ENCODE measurements around the gene SPTSSA.

DNA sequence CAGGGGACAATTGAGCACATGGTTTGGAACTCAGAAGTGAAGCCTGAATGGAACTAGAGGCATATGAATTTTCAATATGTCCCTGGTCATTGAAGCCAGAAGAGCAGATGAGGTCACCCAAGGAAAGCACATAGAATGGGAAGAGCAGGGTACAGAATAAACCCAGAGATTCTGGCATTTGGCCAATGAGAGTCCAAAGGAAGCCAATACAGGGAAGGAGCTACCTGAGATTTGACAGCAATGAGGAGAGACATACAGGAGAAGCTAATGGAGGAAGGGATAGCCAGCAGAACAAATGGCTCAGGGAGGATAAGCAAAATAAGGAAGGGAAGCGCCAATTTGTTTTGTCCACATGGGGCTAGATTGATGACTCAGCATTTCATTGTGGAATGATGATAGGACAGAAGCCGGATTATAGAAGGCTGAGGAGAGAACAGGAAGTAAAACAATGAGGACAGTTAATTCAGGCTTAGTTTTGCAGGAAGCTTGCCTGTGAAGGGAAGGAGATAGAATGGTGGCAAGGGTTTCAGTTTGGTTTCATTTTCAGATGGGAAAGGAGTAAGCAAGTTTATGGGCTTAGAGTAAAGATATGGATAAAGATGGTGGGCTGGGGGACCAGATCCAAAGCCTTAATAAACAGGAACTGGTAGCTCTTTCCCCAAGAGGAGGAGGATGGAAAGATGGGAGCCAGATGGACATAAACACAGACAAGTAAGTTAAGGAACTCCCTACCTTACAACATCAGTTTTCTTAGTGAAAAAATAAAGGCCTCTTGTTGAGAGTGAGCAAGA is 3.2 kb upstream of the SPTSSA start:
- TF ChIP-seq, protein P1, sequence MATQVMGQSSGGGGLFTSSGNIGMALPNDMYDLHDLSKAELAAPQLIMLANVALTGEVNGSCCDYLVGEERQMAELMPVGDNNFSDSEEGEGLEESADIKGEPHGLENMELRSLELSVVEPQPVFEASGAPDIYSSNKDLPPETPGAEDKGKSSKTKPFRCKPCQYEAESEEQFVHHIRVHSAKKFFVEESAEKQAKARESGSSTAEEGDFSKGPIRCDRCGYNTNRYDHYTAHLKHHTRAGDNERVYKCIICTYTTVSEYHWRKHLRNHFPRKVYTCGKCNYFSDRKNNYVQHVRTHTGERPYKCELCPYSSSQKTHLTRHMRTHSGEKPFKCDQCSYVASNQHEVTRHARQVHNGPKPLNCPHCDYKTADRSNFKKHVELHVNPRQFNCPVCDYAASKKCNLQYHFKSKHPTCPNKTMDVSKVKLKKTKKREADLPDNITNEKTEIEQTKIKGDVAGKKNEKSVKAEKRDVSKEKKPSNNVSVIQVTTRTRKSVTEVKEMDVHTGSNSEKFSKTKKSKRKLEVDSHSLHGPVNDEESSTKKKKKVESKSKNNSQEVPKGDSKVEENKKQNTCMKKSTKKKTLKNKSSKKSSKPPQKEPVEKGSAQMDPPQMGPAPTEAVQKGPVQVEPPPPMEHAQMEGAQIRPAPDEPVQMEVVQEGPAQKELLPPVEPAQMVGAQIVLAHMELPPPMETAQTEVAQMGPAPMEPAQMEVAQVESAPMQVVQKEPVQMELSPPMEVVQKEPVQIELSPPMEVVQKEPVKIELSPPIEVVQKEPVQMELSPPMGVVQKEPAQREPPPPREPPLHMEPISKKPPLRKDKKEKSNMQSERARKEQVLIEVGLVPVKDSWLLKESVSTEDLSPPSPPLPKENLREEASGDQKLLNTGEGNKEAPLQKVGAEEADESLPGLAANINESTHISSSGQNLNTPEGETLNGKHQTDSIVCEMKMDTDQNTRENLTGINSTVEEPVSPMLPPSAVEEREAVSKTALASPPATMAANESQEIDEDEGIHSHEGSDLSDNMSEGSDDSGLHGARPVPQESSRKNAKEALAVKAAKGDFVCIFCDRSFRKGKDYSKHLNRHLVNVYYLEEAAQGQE (IDR thresholded peaks at IDR 0.05; ENCODE audit: low read depth, low read length) = no peak
- TF ChIP-seq, protein P2, sequence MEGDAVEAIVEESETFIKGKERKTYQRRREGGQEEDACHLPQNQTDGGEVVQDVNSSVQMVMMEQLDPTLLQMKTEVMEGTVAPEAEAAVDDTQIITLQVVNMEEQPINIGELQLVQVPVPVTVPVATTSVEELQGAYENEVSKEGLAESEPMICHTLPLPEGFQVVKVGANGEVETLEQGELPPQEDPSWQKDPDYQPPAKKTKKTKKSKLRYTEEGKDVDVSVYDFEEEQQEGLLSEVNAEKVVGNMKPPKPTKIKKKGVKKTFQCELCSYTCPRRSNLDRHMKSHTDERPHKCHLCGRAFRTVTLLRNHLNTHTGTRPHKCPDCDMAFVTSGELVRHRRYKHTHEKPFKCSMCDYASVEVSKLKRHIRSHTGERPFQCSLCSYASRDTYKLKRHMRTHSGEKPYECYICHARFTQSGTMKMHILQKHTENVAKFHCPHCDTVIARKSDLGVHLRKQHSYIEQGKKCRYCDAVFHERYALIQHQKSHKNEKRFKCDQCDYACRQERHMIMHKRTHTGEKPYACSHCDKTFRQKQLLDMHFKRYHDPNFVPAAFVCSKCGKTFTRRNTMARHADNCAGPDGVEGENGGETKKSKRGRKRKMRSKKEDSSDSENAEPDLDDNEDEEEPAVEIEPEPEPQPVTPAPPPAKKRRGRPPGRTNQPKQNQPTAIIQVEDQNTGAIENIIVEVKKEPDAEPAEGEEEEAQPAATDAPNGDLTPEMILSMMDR (IDR thresholded peaks at IDR 0.05) = no peak
- TF ChIP-seq, protein P3, sequence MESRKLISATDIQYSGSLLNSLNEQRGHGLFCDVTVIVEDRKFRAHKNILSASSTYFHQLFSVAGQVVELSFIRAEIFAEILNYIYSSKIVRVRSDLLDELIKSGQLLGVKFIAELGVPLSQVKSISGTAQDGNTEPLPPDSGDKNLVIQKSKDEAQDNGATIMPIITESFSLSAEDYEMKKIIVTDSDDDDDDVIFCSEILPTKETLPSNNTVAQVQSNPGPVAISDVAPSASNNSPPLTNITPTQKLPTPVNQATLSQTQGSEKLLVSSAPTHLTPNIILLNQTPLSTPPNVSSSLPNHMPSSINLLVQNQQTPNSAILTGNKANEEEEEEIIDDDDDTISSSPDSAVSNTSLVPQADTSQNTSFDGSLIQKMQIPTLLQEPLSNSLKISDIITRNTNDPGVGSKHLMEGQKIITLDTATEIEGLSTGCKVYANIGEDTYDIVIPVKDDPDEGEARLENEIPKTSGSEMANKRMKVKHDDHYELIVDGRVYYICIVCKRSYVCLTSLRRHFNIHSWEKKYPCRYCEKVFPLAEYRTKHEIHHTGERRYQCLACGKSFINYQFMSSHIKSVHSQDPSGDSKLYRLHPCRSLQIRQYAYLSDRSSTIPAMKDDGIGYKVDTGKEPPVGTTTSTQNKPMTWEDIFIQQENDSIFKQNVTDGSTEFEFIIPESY (IDR thresholded peaks at IDR 0.05; ENCODE audit: borderline replicate concordance, low read depth) = no peak
- TF ChIP-seq POLR2AphosphoS5 (IDR thresholded peaks at IDR 0.05; ENCODE audit: low read depth, low read length) (no peak), FOXM1 (IDR thresholded peaks at IDR 0.05; ENCODE audit: low read depth) (no peak), EP300 (IDR thresholded peaks at IDR 0.05; ENCODE audit: borderline replicate concordance in 1 of 2, low read depth in 1 of 2, low read length in 1 of 2) (no peak), CHD2 (IDR thresholded peaks at IDR 0.05; ENCODE audit: low read length, partially characterized antibody) (no peak), TEAD4 (IDR thresholded peaks at IDR 0.05; ENCODE audit: borderline replicate concordance, insufficient read depth) (no peak), RAD21 (IDR thresholded peaks at IDR 0.05; ENCODE audit: low read length) (no peak), EZH2phosphoT487 (IDR thresholded peaks at IDR 0.05; ENCODE audit: borderline replicate concordance, low read depth) (no peak)

All from SK-N-SH (cell line).